Activated T-cell treated with anti-CD3 and anti-CD28 coated beads, Interleukin-2, amount 50 U/mL, for 4 hours (primary cell): ENCODE data around the gene TXNRD1. TPM values are rescaled to one million over a fixed set of nuclear protein-coding genes. Genes with fewer than 3 reads are reported as not detected.

Source experiments
- ATAC-seq, 2 donors: fragments of 200-7000 bp; cut with Tn5 transposase; one replicate each; pipeline ENCODE4 v1.10.0; 2021
- DNase-seq: peaks from one replicate; pipeline ENCODE4 v3.0.0-alpha.2; 2020
- H3K27me3 Mint-ChIP-seq: one replicate; pipeline ENCODE4 v1.8.0; 2021; ENCODE audit warnings: low read depth, mixed read lengths
- H3K36me3 Mint-ChIP-seq: one replicate; pipeline ENCODE4 v1.8.0; 2022; ENCODE audit warnings: mixed read lengths; ENCODE audit not compliant: insufficient read depth
- H3K4me1 Mint-ChIP-seq: one replicate; pipeline ENCODE4 v1.8.0; 2021; ENCODE audit warnings: low read depth, mixed read lengths
- H3K4me3 Mint-ChIP-seq: one replicate; pipeline ENCODE4 v1.8.0; 2021; ENCODE audit warnings: mild to moderate bottlenecking, moderate library complexity, mixed read lengths
- H3K9me3 Mint-ChIP-seq: one replicate; pipeline ENCODE4 v1.8.0; 2021; ENCODE audit warnings: mixed read lengths
- total RNA-seq, 3 donors: library from RNA; stranded (reverse); gene quantifications; one replicate each; pipeline ENCODE4 v1.2.1, GENCODE V29; 2021

Gene TXNRD1
- total RNA-seq, 3 donors from 2014 or later: 157 to 195 (median 162) TPM

GRCh38 chr12:104306943-104307654 lies 91.5 kb downstream of the TXNRD1 start:
- H3K27me3 Mint-ChIP-seq: no peaks in the 10 kb centered on the region
- H3K9me3 Mint-ChIP-seq: no peaks in the 10 kb centered on the region
- DNase-seq: no peak
- H3K36me3 Mint-ChIP-seq: peaks cover 44% of the 10 kb centered on the region
- no peak overlapping the region for H3K4me3 Mint-ChIP-seq
- no peak for ATAC-seq
- peaks cover 47% of the 10 kb centered on the region for H3K4me1 Mint-ChIP-seq

GRCh38 chr12:104307655-104308000 lies 92.0 kb downstream of the TXNRD1 start:
- Mint-ChIP-seq H3K27me3 (no peaks in the 10 kb centered on the region), H3K4me1 (peaks cover 45% of the 10 kb centered on the region), H3K4me3 (no peak overlapping the region), H3K9me3 (no peaks in the 10 kb centered on the region), H3K36me3 (peaks cover 45% of the 10 kb centered on the region)
- ATAC-seq (no peak), DNase-seq (no peak)

GRCh38 chr12:104309446-104309993 lies 93.9 kb downstream of the TXNRD1 start:
- no peak overlapping the region for H3K4me3 Mint-ChIP-seq
- ATAC-seq: no peak
- H3K4me1 Mint-ChIP-seq: peaks cover 32% of the 10 kb centered on the region
- H3K36me3 Mint-ChIP-seq: peaks cover 44% of the 10 kb centered on the region
- H3K9me3 Mint-ChIP-seq: no peaks in the 10 kb centered on the region
- no peak for DNase-seq
- no peaks in the 10 kb centered on the region for H3K27me3 Mint-ChIP-seq

DNA sequence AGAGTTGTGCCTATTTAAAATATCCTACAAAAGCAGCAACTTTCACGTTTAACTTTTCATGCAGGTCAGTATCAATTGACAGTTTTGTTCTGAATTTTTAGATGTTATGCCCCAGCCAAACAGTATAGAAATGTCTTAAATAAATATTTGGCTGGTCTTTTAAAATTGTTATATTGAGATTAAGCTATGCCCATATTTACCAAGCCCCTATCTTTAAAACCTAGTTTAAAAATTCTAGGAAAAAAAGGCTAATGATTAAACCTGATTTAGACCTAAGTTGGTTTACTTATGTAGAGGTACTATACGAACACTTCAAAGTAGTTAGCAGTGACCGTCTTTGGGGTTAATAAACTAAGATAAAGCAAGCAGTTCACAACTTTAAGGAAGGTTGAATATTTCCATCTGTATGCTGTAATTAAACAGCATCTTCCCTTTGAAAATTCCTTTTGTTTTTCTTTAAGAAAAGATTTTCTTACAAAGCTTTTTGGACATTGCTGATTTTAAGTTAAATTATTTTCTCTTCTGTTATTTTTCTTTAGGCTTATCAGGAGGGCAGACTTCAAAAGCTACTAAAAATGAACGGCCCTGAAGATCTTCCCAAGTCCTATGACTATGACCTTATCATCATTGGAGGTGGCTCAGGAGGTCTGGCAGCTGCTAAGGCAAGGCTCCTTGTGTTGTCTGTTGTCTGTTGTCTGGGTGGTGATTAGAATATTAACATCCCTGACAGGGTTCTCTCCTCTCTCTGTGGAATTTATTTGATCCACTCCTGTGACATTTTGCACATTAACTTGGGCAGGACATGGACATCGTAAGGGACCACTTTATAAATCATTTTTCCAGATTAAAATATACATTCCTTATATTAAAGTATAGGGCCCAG lies 95.4 kb downstream of the TXNRD1 start:
- DNase-seq: no peak
- Mint-ChIP-seq H3K4me1 (peaks cover 18% of the 10 kb centered on the region), H3K9me3 (no peaks in the 10 kb centered on the region), H3K27me3 (no peaks in the 10 kb centered on the region), H3K36me3 (peaks cover 40% of the 10 kb centered on the region), H3K4me3 (no peak overlapping the region)
- no peak for ATAC-seq

GRCh38 chr12:104312202-104312601 lies 96.6 kb downstream of the TXNRD1 start:
- H3K36me3 Mint-ChIP-seq: peaks cover 37% of the 10 kb centered on the region
- no peaks in the 10 kb centered on the region for H3K27me3 Mint-ChIP-seq
- ATAC-seq (no peak), DNase-seq (no peak)
- H3K4me3 Mint-ChIP-seq: no peak overlapping the region
- H3K4me1 Mint-ChIP-seq: peaks cover 12% of the 10 kb centered on the region
- H3K9me3 Mint-ChIP-seq: no peaks in the 10 kb centered on the region

GRCh38 chr12:104312654-104313053 lies 97.1 kb downstream of the TXNRD1 start:
- no peak for ATAC-seq
- DNase-seq: no peak
- Mint-ChIP-seq H3K4me1 (peaks cover 8% of the 10 kb centered on the region), H3K4me3 (no peak overlapping the region), H3K9me3 (no peaks in the 10 kb centered on the region), H3K36me3 (peaks cover 35% of the 10 kb centered on the region), H3K27me3 (no peaks in the 10 kb centered on the region)

GRCh38 chr12:104313568-104314241 lies 98.1 kb downstream of the TXNRD1 start:
- Mint-ChIP-seq H3K9me3 (no peaks in the 10 kb centered on the region), H3K4me1 (peaks cover 8% of the 10 kb centered on the region), H3K27me3 (no peaks in the 10 kb centered on the region), H3K36me3 (peaks cover 36% of the 10 kb centered on the region), H3K4me3 (no peak overlapping the region)
- no peak for ATAC-seq
- DNase-seq: no peak

DNA sequence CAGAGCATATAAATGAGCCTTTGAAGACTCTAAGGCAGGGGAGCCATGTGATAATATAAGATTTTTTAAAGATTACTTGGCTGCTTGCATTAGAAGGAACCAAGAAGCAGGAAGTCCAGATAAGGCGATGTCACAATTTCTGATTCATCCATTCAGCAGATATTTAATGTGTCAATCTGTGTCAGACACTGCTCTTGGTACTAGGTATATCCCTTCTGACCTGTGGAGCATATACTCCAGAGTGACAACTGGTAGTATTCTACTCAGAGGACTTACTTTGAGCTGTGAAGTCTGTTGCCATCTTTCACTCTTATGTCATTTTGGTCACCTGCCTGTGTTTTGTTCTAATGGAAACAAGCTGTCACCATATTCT lies 98.6 kb downstream of the TXNRD1 start:
- ATAC-seq: no peak
- Mint-ChIP-seq H3K9me3 (no peaks in the 10 kb centered on the region), H3K36me3 (peaks cover 36% of the 10 kb centered on the region), H3K4me1 (peaks cover 7% of the 10 kb centered on the region), H3K27me3 (no peaks in the 10 kb centered on the region), H3K4me3 (no peak overlapping the region)
- DNase-seq: no peak

GRCh38 chr12:104315326-104316224 lies 100.0 kb downstream of the TXNRD1 start:
- Mint-ChIP-seq H3K36me3 (peaks cover 37% of the 10 kb centered on the region), H3K27me3 (no peaks in the 10 kb centered on the region), H3K4me1 (peaks cover 5% of the 10 kb centered on the region), H3K9me3 (no peaks in the 10 kb centered on the region), H3K4me3 (no peak overlapping the region)
- ATAC-seq (no peak), DNase-seq (no peak)

- Mint-ChIP-seq H3K4me3 (no peak overlapping the region), H3K9me3 (no peaks in the 10 kb centered on the region), H3K27me3 (no peaks in the 10 kb centered on the region), H3K36me3 (peaks cover 40% of the 10 kb centered on the region), H3K4me1 (peaks cover 5% of the 10 kb centered on the region)
- ATAC-seq (no peak), DNase-seq (no peak)
Measured at GRCh38 chr12:104316936-104317335, 101.4 kb downstream of the TXNRD1 start.

GRCh38 chr12:104317538-104318210 lies 102.1 kb downstream of the TXNRD1 start:
- H3K9me3 Mint-ChIP-seq: no peaks in the 10 kb centered on the region
- DNase-seq: no peak
- peaks cover 38% of the 10 kb centered on the region for H3K36me3 Mint-ChIP-seq
- no peaks in the 10 kb centered on the region for H3K27me3 Mint-ChIP-seq
- H3K4me3 Mint-ChIP-seq: no peak overlapping the region
- no peak for ATAC-seq
- peaks cover 5% of the 10 kb centered on the region for H3K4me1 Mint-ChIP-seq

GRCh38 chr12:104319028-104319427 lies 103.4 kb downstream of the TXNRD1 start:
- H3K9me3 Mint-ChIP-seq: no peaks in the 10 kb centered on the region
- ATAC-seq (no peak), DNase-seq (no peak)
- H3K4me3 Mint-ChIP-seq: no peak overlapping the region
- peaks cover 34% of the 10 kb centered on the region for H3K36me3 Mint-ChIP-seq
- H3K27me3 Mint-ChIP-seq: no peaks in the 10 kb centered on the region
- H3K4me1 Mint-ChIP-seq: peaks cover under 1% of the 10 kb centered on the region

- Mint-ChIP-seq H3K4me1 (no peaks in the 10 kb centered on the region), H3K36me3 (peaks cover 39% of the 10 kb centered on the region), H3K9me3 (no peaks in the 10 kb centered on the region), H3K27me3 (no peaks in the 10 kb centered on the region), H3K4me3 (no peak overlapping the region)
- DNase-seq (no peak), ATAC-seq (no peak)
Measured at GRCh38 chr12:104319918-104320626, 104.5 kb downstream of the TXNRD1 start.
